Thyroid gland (tissue), 4 donors: ENCODE results near the gene EDNRA.

Experiments
- POLR2A ChIP-seq, 2 donors: fragments of 450-650 bp; IDR thresholded peaks; one replicate each; pipeline ENCODE4 v1.6.1; 2017; ENCODE audit warnings: antibody characterized with exemption in 2 of 2, mild to moderate bottlenecking in 2 of 2, moderate library complexity in 1 of 2
- TF ChIP-seq, protein P1 (sequence below), 6 experiments: fragments of 200-600 bp in 3 of 6; fragments of 450-650 bp in 3 of 6; sonication (generic) in 3 of 6; IDR thresholded peaks; one replicate each; pipeline ENCODE4 v1.5.1; 2016 to 2019; ENCODE audit warnings: antibody characterized with exemption in 6 of 6, mild to moderate bottlenecking in 2 of 6, inconsistent platforms in 1 of 6, moderate library complexity in 1 of 6

DNA sequence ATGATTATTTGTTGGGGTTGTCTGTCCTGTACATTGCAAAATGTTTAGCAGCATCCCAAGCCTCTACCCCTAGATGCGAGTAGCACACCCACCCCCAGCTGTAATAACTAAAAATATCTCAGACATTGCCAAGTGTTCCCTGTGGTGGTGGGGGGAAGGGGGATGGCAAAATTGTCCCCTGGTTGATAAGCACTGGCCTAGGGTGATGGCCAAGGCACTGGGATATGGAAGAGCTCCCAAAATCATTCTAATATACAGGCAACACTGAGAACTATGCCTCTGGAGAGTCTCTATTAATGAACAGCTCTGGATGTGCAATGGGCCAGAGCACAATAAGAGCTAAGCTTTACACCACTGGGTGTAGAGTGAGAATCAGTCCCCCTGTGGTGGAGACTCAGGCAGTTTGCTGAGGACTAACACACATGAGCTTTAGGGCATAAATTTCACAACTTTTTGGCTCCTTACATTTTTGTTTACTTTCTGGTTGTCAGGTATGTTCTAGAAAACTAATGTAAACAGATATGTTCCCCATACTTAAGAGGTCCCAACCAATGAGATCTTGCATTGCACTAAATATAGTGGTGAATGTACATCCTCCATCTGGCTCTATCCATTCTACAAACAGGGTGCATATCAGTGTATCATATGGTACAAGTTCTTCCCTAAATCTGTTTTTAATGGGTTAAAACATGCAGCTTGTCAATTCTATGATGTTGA, 34.5 kb downstream of the EDNRA start:
- TF ChIP-seq, protein P1, sequence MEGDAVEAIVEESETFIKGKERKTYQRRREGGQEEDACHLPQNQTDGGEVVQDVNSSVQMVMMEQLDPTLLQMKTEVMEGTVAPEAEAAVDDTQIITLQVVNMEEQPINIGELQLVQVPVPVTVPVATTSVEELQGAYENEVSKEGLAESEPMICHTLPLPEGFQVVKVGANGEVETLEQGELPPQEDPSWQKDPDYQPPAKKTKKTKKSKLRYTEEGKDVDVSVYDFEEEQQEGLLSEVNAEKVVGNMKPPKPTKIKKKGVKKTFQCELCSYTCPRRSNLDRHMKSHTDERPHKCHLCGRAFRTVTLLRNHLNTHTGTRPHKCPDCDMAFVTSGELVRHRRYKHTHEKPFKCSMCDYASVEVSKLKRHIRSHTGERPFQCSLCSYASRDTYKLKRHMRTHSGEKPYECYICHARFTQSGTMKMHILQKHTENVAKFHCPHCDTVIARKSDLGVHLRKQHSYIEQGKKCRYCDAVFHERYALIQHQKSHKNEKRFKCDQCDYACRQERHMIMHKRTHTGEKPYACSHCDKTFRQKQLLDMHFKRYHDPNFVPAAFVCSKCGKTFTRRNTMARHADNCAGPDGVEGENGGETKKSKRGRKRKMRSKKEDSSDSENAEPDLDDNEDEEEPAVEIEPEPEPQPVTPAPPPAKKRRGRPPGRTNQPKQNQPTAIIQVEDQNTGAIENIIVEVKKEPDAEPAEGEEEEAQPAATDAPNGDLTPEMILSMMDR (IDR thresholded peaks at IDR 0.05) = no peak
- TF ChIP-seq POLR2A (IDR thresholded peaks at IDR 0.05) = no peak
